H54 (cell line): ENCODE data around the gene PLEKHA6.

Experiments
- DNase-seq: peaks from one replicate; pipeline ENCODE4 v3.0.0; 2011; ENCODE audit warnings: low spot score, mixed read lengths; ENCODE audit not compliant: insufficient read length
- FAIRE-seq: peaks from 3 replicates; lab custom pipeline; 2011; peaks lifted over from hg19 to GRCh38; lab: Jason Lieb, UNC
- POLR2A ChIP-seq: IDR thresholded peaks from 2 replicates; pipeline ENCODE4 v1.6.1; 2011; ENCODE audit warnings: low read depth, mild to moderate bottlenecking, low read length

The PLEKHA6 gene

DNA sequence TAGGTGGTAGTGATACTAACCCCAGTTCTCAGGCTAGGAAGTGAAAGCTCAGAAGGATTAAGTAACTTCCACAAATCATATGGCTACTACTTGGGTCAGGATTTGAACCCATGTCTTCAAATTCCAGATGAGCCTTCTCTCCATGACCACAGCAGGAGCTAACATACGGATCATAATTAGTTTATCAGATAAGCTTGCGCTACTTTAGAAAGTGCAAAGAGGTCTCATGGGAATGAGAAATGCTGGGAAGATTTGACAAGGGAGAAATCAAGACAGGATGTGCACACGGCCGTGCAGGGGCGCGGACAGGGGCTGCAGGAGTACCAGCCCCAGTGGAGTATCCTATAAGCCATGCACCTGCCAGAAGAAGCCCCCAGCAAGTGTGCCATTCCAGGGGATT lies 5.2 kb downstream of the PLEKHA6 start:
- TF ChIP-seq POLR2A = no peak
- FAIRE-seq (no peak), DNase-seq (no peak)

DNA sequence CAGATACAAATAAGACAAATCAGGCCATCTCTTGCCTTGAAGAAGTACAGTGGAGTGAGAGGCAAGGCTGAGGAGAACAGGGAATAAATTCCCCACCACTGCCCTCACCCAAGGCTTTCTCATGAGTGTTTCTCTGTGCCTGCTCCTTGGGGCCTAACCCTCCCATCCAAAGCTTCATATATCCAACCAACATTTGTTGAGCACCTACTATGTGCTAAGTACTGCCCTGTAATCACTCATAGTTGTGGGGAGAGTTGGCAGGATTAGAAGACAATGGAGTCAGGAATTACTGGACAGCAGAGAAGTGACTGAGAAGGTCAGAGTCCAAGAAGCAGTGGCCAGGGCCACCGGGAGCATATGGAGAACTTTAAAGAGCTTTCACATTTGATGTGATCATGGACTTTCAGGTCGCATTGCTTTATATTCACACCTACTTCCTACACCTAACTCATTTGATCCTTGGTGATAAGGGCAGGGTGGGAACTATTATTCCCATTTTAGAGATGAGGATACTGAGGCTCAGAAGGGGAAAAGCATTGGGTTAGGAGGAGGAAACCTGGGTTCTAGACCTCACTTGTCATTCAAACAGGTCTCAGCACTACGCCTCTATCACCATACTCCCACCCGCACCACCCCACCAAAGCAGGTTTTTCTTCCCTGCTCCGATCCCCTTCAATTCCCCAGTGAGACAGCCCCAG lies 6.4 kb downstream of the PLEKHA6 start:
- DNase-seq (no peak), FAIRE-seq (no peak)
- no peak for TF ChIP-seq POLR2A

DNA sequence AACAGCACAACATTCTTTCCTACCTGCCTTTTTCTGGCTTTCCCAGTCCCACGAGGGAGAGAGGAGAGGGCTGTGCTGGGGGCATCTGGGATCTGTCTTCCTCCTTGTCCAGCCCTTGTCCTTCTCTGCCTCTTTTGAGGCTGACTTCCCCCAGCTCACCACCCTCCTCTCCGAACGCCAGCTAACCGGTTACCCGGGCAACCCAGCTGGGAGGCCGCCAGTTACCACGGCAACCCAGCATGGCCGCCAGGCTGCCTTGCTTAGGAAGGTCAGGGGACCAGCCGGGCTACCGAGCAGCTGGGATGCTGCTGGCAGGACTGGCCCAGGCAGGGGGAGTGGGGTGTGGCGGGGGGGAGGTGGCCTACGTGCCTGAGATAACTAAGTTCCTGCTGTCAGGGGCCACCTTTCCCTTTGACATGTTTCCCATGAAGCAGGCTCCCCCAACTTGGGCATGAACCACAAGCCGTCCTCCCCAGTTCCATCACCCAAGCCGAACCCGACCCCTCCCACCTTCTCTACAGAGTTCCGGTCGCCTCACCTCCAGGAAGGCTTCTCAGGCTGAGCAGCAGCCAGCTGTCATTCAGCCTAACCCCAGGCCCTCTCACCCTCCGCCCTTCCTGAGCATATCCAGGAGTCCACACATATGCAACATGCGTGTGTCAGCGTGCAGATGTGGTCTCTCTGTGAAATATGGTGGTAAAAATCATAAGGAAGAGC lies 8.7 kb downstream of the PLEKHA6 start:
- FAIRE-seq (no peak), DNase-seq (no peak)
- TF ChIP-seq POLR2A = no peak

DNA sequence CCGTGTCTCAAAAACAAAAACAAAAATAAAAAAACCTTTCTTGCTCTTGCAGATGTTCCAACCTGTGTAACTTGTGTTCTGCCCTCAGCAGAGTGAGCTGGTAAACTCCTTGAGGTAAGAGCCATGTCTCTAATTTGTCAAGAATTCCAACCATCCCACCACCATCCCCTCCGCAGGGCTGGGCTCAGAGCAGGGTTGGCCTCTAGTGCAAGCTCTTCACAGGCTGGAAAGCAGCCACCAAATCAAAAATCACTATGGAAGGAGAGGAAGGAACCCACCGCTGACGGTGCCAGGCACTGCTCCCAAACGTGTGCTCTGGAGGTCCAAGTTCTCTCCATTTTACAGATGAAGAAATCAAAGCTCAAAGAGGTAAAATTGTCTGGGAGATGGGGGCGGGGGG lies 9.4 kb downstream of the PLEKHA6 start:
- FAIRE-seq (no peak), DNase-seq (no peak)
- no peak for TF ChIP-seq POLR2A

DNA sequence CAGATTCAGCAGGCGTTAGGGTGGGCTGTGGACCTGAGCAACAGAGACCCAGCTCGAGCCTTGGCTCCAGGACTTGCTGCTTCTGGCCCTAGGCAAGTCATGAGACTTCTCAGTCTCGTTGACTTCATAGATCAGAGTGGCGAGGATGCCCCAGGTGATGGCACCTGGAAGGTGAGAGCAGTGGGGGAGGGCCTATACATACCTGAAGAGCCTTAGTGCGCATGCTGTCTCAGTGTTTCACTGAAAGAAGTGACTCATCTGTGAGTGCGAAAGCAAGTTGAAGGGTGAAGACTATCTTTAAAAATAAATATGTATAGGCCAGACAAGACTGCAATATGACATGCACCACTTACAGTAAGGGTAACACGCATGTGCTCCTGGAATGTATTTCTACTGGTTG lies 10.1 kb downstream of the PLEKHA6 start:
- no peak for TF ChIP-seq POLR2A
- DNase-seq (no peak), FAIRE-seq (no peak)

DNA sequence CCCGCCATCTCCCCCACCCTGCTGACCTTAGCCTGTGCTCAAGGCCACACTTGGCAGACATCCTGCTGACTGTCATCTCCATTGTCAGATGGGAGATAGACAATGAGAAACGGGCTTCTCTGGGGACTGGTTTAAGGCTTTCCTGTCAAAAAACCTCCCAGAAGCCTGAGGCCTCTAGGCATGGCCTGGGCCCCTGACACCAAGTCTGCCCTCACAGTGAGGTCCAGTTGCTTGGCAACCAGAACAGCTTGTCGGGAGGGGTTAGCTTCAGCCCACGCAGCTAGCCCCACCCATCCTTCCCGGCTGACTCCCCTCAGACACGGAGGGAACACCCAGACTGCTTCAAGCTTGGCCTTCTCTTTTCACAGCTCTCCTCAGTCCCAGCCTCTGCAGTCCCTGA lies 11.0 kb downstream of the PLEKHA6 start:
- TF ChIP-seq POLR2A = no peak
- FAIRE-seq = no peak

DNA sequence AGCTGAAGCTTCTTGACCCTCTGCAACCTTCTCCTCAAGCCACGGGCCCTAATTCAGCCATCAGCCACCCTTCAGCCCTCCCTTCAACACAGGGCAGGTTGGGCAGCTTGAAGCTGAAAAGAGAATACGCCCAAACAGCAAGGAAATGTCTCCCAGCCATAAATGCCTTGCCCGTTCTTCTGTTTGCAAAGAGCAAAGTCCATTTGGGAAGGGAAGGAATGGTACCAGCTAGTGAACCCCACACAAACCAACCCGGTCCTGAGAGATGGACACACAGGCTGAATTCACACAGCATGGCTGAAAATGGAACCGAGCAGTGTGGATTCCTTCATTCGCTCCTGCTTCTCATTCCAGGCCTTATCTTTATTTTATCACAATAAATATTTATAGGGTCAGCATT lies 11.5 kb downstream of the PLEKHA6 start:
- DNase-seq (no peak), FAIRE-seq (no peak)
- TF ChIP-seq POLR2A = no peak

More for the DNA sequence above, 11.0 kb downstream of the PLEKHA6 start:
- DNase-seq = no peak

DNA sequence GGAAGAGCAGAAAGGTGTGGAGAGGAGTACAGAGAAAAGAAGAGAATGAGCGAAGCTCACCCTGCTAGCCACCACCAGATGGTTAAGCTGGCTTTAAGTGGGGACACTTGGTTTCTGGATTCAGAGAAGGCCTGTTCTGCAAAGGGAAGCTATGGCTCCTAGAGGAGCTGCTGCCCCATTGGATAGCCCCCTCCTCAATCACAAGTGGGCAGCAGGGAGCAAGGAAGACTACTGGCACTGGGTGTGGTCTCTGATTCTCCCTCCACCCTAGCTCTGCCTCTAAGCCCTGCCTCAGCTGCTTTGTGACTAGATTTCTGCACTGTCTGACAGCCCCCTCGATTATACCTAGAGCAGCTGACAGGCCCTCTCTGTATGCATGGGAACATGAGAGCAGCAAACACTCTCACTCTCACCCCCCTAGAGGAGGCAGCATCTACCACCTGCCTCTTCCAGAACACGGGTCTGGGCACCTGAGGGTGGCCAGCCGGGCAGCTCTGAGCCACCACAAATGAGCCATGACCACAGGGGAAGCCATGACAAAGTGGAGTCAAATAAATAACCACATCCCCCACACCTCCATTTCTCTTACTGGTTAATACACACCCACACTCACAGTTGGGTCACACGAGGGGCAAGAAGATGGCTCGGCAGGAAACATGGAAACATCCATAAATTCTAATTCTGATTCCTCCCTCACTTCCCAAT lies 13.6 kb downstream of the PLEKHA6 start:
- no peak for DNase-seq
- no peak for FAIRE-seq
- no peak for TF ChIP-seq POLR2A

DNA sequence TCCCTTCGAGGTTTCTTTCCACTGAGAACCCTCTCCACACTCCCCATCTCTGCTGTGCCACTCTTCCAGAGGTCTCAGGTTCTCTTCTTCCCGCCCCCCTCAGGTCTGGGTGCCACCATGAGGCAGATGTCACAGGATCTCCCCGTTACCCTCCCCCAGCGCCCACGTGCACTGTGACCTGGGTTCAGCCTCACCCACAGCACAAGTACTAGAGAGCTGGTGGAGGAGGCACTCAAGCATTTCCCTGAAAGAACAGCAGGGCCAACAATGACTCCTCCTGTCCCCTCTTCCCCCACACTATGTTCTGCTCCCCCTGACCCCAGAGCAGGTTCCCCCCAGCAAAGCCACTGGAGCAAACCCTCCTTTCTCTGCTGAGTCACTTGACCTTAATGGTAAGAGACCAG lies 14.3 kb downstream of the PLEKHA6 start:
- no peak for DNase-seq
- no peak for FAIRE-seq
- TF ChIP-seq POLR2A = no peak

DNA sequence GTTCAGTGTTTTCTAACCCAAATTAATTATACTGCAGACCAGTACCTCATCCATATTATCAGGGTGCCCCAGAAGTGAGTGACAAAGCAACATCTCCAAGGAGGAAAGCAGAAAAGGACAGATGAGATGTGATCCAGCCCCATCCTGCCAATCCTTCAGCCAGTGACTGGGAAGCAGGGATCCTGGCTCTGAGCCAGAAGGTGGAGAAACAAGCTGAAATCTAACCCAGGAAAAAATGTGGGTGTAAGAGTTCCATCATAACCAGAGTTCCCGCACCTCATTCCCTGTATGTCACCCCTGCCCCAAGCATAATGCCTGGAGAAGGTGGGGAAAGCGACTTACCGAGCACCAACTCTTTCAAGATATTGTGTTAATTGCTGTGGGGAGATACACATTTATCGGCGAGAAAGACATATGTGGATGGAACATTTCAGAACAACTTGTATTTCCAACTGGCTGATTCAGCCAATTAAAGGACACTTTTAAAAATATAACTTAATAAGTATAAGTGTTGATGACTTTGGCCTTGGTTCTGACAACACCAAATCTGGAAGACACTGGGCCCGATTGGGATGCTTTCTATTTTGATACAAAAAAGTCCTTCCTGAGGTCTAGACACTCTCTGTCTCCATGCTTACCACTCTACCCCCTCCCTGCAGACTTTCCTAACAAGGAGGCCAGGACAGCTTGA lies 14.9 kb downstream of the PLEKHA6 start:
- TF ChIP-seq POLR2A = no peak
- DNase-seq = no peak
- no peak for FAIRE-seq

DNA sequence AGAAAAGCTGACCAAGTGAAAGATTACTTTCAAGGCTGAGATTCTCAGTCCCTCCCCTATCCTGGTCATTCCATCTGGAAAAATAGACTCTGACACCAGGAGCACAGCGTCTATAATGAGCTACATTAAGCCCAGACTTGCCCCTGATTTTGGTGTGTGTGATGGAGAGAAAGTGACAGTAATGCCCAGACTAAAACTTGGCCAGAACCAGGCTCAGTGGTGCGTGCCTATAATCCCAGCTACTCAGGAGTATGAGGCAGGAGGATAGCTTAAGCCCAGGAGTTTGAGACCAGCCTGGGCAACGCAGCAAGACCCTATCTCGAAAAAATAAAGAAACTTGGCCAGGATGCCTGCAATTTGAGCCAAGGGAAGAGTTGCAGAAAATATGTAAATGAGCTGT lies 15.9 kb downstream of the PLEKHA6 start:
- TF ChIP-seq POLR2A = no peak
- no peak for DNase-seq

DNA sequence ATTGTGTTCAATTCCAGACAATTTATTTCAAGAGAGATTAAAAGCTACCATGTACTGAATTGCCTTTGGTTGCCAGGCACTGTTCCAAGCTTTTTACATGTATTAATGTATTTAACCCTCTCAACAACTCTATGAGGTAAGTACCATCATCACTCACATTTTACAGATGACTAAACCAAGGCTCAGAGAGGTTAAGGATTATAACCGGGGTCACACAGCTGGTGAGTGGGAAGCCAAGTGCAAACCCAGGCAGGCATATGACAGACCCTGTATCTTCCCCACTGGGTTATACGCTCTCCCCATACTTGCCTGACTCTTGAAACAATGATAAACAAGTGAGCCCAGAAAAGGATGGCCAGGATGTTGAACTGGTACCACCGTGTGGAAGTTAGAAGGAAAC lies 16.5 kb downstream of the PLEKHA6 start:
- FAIRE-seq (no peak), DNase-seq (no peak)
- TF ChIP-seq POLR2A = no peak

More for the DNA sequence above, 15.9 kb downstream of the PLEKHA6 start:
- FAIRE-seq = no peak

DNA sequence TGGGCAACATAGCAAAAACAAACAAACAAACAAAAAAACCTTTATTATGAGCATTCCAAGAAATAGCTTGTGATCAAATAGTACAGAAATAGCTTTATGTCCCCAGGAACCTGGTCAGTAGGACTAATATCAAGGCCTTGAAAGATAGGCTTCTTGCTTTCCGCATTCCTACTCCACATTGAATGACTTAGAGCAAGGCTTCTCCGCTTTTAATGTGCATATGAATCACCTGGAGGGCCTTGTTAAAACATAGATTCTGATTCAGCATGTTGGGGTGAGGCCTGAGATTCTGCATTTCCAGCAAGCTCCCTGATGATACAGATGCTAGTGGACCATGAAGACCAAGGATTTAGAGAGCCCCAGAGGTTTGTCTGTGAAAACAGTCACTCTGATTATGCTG lies 17.4 kb downstream of the PLEKHA6 start:
- DNase-seq = no peak
- no peak for FAIRE-seq
- no peak for TF ChIP-seq POLR2A

DNA sequence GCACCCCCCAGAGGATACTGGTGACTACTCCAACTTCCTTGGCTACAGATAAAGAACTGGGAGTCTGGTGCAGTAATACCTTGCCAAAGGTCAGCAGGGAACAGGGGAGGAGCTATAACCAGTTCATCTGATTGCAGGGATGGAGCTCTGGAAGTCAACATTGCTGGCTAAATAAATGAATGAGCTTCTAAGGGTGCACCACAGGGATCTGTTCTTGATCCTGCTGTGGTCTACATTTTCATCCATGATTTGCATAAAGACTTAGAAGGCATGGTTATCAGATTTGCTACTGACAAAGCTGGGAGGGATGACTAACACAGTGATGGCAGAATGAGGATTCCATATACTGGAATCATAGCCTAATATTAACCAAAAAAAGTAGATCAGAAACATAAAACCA lies 18.3 kb downstream of the PLEKHA6 start:
- DNase-seq (no peak), FAIRE-seq (no peak)
- TF ChIP-seq POLR2A = no peak
